Activated naive CD4-positive, alpha-beta T cell treated with anti-CD3 and anti-CD28 coated beads, Interleukin-2, amount 10 ng/mL, durations not matched to agents 7 days and 5 days (primary cell): ENCODE results near the gene STPG3.

Source experiments
- CTCF ChIA-PET: fragments of 350-600 bp; sonication (Branson Sonifier 250); formaldehyde crosslinking; loops from one replicate; lab custom pipeline; 2021; ENCODE audit warnings: antibody characterized with exemption; lab: Charles Lee
- DNase-seq: peaks from one replicate; pipeline ENCODE4 v3.0.0-alpha.2; 2020
- H3K27ac Mint-ChIP-seq: one replicate; pipeline ENCODE4 v1.8.0; 2021; ENCODE audit warnings: mild to moderate bottlenecking, moderate library complexity, mixed read lengths
- H3K27me3 Mint-ChIP-seq: one replicate; pipeline ENCODE4 v1.8.0; 2021; ENCODE audit warnings: mild to moderate bottlenecking, mixed read lengths
- H3K36me3 Mint-ChIP-seq: one replicate; pipeline ENCODE4 v1.8.0; 2021; ENCODE audit warnings: mixed read lengths
- H3K4me1 Mint-ChIP-seq: one replicate; pipeline ENCODE4 v1.8.0; 2021; ENCODE audit warnings: mixed read lengths
- H3K4me3 Mint-ChIP-seq: one replicate; pipeline ENCODE4 v1.8.0; 2021; ENCODE audit warnings: mild to moderate bottlenecking, moderate library complexity, mixed read lengths
- H3K9me3 Mint-ChIP-seq: one replicate; pipeline ENCODE4 v1.8.0; 2021; ENCODE audit warnings: mixed read lengths

Gene STPG3

DNA sequence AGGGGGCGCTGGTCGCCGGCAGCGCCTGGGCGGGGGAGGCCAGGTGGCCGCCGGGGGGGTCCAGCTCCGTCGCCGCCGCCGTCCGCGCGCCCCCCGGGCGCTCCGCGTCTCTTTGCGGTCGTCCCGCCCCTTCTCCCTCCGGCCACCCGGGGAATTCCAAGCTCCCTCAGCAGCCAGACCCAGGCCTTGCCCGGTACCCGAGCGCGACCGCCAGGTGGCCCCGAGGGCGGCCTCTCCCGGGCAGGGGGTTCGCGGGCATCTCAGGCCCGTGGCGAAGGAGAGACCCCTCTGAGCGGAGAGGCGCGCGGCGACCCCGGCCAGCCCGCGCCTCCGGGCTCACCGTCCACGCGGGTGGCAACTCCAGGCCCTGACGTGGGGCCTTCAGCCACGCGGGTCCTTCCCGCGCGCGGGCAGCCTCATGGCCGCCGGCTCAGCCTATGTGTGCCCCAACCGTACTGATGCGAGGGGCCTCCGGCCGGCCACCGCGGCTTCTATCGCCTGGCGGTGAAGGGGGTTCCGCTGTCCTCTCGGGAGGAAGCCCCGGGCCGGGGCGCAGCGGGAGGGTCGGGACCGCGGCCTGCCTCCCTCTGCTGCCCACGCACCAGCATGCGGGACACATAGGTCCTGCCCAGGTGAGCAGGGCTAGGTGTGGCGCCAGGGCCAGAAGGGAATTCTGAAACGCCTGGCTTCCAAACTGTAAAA lies 51.5 kb downstream of the STPG3 start:
- peaks cover 26% of the 10 kb centered on the region for H3K4me1 Mint-ChIP-seq
- peaks cover 70% of the 10 kb centered on the region for H3K27me3 Mint-ChIP-seq
- H3K4me3 Mint-ChIP-seq: no peak overlapping the region
- H3K9me3 Mint-ChIP-seq: no peaks in the 10 kb centered on the region
- CTCF ChIA-PET: interaction anchor here (1.3 to 1.9 kb wide), 6 partner anchors 19 to 229 kb away, joined by 3 to 7 read pairs (median 4); partner anchors contain the start of gene TOR4A
- peaks cover 1% of the 10 kb centered on the region for H3K36me3 Mint-ChIP-seq
- no peak for DNase-seq
- H3K27ac Mint-ChIP-seq: no peak overlapping the region
